GM18873 (cell line): ENCODE data around the gene OR6C6.
"Not testable (repeated sequence)": the region's sequence is repeated elsewhere in the genome, so short reads cannot be mapped to it uniquely, and the experiment has no call there.

ENCODE experiments used
- ATAC-seq: cut with Tn5 transposase; IDR thresholded peaks from one replicate; pipeline ENCODE4 v1.9.1; 2021; ENCODE audit warnings: mild to moderate bottlenecking, moderate library complexity, moderate number of reproducible peaks; ENCODE audit not compliant: unreplicated experiment, low FRiP score

The OR6C6 gene

GRCh38 chr12:55296469-55296868, at the start of gene OR6C6:
TSS of gene OR6C6 (minus strand) at chr12:55296569. CDS start at chr12:55295232, 1,337 bp downstream.
- ATAC-seq = no peak

DNA sequence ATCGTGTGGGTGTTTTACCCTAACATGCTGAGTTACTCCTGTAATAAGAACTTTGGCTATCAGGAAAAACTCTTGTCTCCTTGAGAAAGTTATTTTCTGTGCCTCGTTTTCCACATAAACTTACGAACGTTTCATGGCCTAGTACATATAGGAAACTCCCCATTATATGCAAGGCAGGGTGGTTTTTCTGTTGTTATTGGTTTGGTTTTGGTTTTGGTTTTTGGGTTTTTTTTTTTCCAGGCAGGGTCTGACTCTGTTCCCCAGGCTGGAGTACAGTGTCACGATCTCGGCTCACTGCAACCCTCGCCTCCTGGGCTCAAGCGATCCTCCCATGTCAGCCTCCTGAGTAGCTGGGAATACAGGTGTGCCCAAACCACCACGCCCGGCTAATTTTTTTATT, 39.6 kb upstream of the OR6C6 start:
- no peak for ATAC-seq

- no peak for ATAC-seq
Observed at GRCh38 chr12:55330446-55330845, 34.1 kb upstream of the OR6C6 start, which contains the start of gene OR6C3. TSS of gene OR6C3 (plus strand) at chr12:55330746. CDS start at chr12:55331701, 955 bp downstream.

GRCh38 chr12:55325801-55326200, 29.4 kb upstream of the OR6C6 start:
- not testable (repeated sequence) for ATAC-seq

DNA sequence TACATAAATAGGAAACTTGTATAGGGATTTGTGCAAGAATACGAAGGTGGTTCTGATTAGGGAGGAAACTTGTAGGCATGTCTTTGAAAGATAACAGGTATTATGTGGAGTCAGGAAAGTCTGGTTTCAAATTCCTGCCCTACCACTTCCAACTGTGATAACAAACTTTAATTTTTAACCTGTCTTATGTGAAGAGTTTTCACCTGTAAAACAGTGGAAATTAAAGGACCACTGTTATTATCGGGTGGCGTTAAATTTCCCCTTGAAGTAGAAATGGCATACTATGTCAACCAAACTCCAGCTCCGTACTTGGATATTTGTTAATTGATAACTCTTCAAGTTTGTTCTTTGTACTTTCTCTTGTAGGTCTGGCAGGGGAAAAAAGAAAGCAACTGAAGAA, 23.8 kb upstream of the OR6C6 start:
- ATAC-seq = no peak

GRCh38 chr12:55314043-55314442, 17.7 kb upstream of the OR6C6 start, which contains the start of gene OR6C1:
TSS of gene OR6C1 (plus strand) at chr12:55314343. CDS start at chr12:55320600, 6,257 bp downstream.
- ATAC-seq = no peak

- no peak for ATAC-seq
Observed at GRCh38 chr12:55289999-55290398, 6.4 kb downstream of the OR6C6 start.

DNA sequence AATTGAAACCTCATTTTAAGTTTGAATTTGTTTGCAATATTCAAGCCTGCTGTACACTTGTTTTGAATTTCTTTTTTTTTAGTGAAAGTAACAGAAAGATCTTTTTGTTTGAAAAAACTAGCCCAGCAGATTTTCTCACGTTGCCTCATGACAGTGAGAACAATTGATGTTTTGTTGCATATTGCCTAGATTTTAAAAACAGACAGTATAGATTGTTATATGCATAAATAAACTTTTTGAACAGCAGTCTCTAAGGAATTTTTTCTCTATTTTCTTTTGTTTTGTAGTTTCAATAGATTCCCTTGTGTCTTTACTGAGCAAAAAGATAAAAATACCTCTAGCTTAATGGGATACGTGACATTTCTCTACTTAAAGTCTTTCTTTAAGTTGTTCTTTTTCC, 15.4 kb downstream of the OR6C6 start:
- ATAC-seq = no peak

DNA sequence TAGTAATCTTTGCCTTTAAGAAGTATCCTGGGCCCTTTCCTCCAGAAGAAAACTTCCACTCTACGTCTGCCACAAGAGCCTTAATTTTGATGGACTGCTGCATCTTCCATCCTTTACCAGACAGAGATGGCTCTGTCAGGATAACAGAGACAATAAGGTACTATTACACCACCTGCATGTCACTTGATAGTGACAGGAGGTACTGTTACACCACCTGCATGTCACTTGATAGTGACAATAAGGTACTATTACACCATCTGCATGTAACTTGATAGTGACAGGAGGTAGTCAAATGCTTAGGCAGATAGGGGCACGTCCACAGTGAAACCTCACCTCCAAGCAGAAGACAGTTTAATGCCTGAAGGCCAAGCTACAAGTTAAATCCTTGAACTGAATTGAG, 38.1 kb downstream of the OR6C6 start:
- ATAC-seq = no peak

DNA sequence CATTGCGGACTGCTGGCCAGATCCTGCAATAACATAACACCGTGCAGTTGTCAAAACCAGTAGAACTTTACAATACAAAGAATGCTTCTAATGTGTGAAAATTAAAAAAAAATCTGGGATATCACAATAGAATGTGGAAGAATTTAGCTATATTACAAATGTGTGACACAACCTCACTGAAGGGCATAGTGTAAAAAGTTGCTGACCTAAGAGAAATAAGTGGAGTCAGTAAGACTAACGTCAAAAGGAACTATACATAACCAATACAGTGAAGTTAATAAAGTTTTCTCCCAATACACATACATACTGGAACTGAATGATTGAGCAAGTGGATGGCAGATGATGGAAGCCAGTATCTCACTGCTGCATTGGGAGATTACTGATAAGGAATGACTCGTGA, 39.5 kb downstream of the OR6C6 start:
- ATAC-seq = no peak

- no peak for ATAC-seq
Observed at GRCh38 chr12:55253281-55253680, 43.1 kb downstream of the OR6C6 start.

- ATAC-seq = no peak
Observed at GRCh38 chr12:55250944-55251343, 45.4 kb downstream of the OR6C6 start.

DNA sequence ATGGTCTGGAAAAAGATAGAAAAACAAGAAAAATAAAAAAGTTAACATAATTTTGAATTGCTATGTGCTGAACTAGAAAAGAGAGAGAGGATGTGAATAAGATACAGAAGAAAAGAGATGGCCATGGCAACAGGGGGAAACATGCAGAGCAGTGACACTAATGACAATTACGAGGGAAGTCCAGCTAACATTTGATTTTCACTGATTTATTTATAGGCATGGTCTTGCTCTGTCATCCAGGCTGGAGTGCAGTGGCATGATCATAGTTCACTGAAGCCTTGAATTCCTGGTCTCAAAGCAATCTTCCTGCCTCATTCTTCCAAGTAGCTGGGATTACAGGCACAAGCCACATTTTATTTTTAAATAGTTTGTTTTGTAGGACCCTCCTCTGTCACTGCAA, 50.2 kb downstream of the OR6C6 start:
- no peak for ATAC-seq

DNA sequence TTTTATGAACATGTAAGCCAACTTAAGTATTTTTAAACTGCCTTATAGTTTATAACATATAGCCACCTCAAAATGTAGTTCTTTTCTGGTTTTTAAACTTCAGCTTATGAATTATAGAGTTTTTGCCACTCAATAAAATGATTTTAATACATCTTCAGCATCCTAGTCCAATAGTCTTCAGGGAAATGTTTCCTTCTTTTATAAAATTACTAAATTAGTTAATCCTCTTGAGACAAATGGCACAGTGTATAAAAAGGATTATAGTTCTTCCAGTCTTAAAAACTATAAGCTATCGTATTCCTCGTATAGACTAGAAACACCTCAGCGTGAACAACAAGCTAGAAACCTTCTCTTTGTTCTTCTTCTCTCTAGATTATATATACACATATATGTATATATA, 52.1 kb downstream of the OR6C6 start, which contains the start of gene OR6C74:
Gene OR6C74 (plus strand): TSS at position 301 of the 400 bp plus-strand sequence. CDS start 2,679 bp downstream, outside the sequence.
- no peak for ATAC-seq
